ENCODE results near the gene FAHD2A.

FAHD2A gene

GRCh38 chr2:95366514-95366913 lies 36.0 kb upstream of the FAHD2A start:
- DNase-seq (ENCODE audit: low read depth) = no peak
- no peak overlapping the region for H3K4me3 ChIP-seq (ENCODE audit: low read depth, low read length)
- in situ Hi-C loops (cut with HindIII; ENCODE audit: low sequenced_read_pairs) = no loop called here
- TF ChIP-seq, protein P1, sequence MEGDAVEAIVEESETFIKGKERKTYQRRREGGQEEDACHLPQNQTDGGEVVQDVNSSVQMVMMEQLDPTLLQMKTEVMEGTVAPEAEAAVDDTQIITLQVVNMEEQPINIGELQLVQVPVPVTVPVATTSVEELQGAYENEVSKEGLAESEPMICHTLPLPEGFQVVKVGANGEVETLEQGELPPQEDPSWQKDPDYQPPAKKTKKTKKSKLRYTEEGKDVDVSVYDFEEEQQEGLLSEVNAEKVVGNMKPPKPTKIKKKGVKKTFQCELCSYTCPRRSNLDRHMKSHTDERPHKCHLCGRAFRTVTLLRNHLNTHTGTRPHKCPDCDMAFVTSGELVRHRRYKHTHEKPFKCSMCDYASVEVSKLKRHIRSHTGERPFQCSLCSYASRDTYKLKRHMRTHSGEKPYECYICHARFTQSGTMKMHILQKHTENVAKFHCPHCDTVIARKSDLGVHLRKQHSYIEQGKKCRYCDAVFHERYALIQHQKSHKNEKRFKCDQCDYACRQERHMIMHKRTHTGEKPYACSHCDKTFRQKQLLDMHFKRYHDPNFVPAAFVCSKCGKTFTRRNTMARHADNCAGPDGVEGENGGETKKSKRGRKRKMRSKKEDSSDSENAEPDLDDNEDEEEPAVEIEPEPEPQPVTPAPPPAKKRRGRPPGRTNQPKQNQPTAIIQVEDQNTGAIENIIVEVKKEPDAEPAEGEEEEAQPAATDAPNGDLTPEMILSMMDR (IDR thresholded peaks at IDR 0.05; ENCODE audit: low read depth, low read length, missing control alignments) = no peak

DNA sequence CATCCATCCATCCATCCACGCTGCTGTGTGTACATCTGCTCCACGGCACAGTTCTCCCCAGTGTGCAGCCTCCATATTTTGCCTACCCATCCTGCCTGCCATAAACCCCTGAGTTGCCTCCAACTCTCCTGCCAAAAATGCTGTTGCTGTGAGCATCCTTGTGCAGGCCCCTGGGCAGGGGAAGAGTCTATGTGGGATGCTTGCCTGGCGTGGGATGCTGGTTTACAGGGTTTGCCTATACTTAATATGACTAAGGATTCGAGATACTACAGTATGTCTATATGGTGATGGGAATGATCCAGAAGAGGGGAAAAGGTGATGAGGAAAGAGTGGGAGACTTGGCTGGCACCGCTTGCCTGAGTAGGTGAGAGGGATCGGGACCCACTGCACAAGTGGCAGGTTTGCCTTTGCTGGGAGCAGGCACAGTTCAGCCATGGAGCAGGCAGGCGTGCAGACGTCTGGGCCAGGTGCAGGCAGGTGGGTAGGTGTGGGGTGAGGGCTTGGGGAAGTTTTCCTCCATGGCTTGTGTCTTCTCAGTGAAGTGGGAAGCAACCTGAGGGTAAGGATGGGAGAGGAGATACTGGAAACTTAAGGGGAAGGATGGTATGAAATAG lies 30.2 kb upstream of the FAHD2A start:
- in situ Hi-C loops (cut with HindIII; ENCODE audit: low sequenced_read_pairs) = no loop called here

DNA sequence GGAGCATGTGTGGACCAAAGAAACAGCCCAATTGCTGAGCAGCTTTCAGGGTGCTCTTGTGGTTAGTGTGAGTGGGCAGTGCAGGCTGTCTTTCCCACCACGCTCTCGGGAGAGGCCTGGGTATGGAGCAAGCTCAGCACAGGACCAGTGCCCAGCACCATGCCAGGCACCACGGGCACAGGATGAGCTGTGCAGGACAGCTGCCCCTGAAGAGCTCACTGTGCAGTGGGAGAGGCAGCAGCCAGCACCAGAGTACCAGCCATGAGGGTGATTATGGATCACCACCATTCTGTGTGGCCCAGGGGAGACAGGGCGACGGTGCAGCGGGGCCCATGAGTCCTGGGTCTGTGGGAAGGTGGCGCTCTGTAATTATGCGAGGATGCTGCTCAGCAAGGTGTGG lies 29.7 kb upstream of the FAHD2A start:
- DNase-seq (ENCODE audit: low read depth) = no peak
- TF ChIP-seq, protein P1 (IDR thresholded peaks at IDR 0.05; ENCODE audit: low read depth, low read length, missing control alignments) = no peak
- H3K4me3 ChIP-seq (ENCODE audit: low read depth, low read length) = no peak overlapping the region
- in situ Hi-C loops (cut with HindIII; ENCODE audit: low sequenced_read_pairs) = no loop called here

More for the DNA sequence above, 30.2 kb upstream of the FAHD2A start:
- no peak for DNase-seq (ENCODE audit: low read depth)
- H3K4me3 ChIP-seq (ENCODE audit: low read depth, low read length) = no peak overlapping the region
- TF ChIP-seq, protein P1 (IDR thresholded peaks at IDR 0.05; ENCODE audit: low read depth, low read length, missing control alignments) = no peak

GRCh38 chr2:95374029-95374428 lies 28.5 kb upstream of the FAHD2A start:
- in situ Hi-C loops (cut with HindIII; ENCODE audit: low sequenced_read_pairs) = no loop called here
- TF ChIP-seq, protein P1 (IDR thresholded peaks at IDR 0.05; ENCODE audit: low read depth, low read length, missing control alignments) = no peak
- no peak for DNase-seq (ENCODE audit: low read depth)
- no peak overlapping the region for H3K4me3 ChIP-seq (ENCODE audit: low read depth, low read length)

DNA sequence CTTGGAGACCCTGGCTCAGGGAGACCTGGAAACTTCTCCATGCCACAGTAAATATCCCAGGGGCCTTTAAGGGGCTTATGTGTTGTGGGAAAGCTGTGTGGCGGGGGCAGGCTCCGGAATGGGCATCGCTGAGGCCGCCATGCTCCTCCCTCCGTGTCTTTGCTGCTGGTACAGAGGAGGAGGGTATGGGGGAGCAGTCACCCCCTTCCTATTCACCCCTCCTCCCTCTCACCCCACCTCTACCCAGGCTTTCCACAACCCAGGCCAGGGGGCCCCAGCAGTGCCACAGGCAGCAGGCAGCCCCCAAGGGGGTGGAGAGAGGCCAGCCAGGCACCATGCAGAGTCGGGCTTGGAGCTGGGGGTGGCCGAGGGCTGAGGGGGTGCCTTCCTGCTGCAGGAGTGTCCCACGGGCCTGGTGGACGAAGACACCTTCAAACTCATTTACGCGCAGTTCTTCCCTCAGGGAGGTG lies 28.0 kb upstream of the FAHD2A start:
- DNase-seq (ENCODE audit: low read depth) = no peak
- TF ChIP-seq, protein P1 (IDR thresholded peaks at IDR 0.05; ENCODE audit: low read depth, low read length, missing control alignments) = no peak
- in situ Hi-C loops (cut with HindIII; ENCODE audit: low sequenced_read_pairs) = no loop called here
- H3K4me3 ChIP-seq (ENCODE audit: low read depth, low read length) = no peak overlapping the region

- in situ Hi-C loops (cut with HindIII; ENCODE audit: low sequenced_read_pairs) = no loop called here
- TF ChIP-seq, protein P1 (IDR thresholded peaks at IDR 0.05; ENCODE audit: low read depth, low read length, missing control alignments) = no peak
- DNase-seq (ENCODE audit: low read depth) = no peak
- no peak overlapping the region for H3K4me3 ChIP-seq (ENCODE audit: low read depth, low read length)
Observed at GRCh38 chr2:95374921-95375471, 27.5 kb upstream of the FAHD2A start.

Data from astrocyte of the cerebellum (primary cell).